Colonic mucosa (tissue), 4 donors: ENCODE results near the gene NPAS3. TPM values are rescaled to one million over a fixed set of nuclear protein-coding genes. Genes with fewer than 3 reads are reported as not detected.

Experiments used
- DNase-seq: peaks from one replicate; pipeline ENCODE4 v3.0.0-alpha.2; 2020
- H3K27ac ChIP-seq: fragments of 200-600 bp; one replicate; pipeline ENCODE4 v1.8.0; 2021
- H3K27me3 ChIP-seq: fragments of 200-600 bp; one replicate; pipeline ENCODE4 v1.8.0; 2021
- H3K36me3 ChIP-seq: fragments of 200-600 bp; one replicate; pipeline ENCODE4 v1.8.0; 2021
- H3K4me1 ChIP-seq: fragments of 200-600 bp; one replicate; pipeline ENCODE4 v1.8.0; 2021; ENCODE audit warnings: mild to moderate bottlenecking
- H3K4me3 ChIP-seq: fragments of 200-600 bp; one replicate; pipeline ENCODE4 v1.8.0; 2021
- H3K9ac ChIP-seq, 2 donors: one replicate each; pipeline ENCODE4 v1.7.0; 2013; ENCODE audit warnings: control low read depth in 2 of 2, low read depth in 2 of 2, low read length in 2 of 2
- H3K9me3 ChIP-seq: fragments of 200-600 bp; one replicate; pipeline ENCODE4 v1.8.0; 2021
- CTCF ChIP-seq: fragments of 200-600 bp; IDR thresholded peaks from one replicate; pipeline ENCODE4 v1.8.0; 2022; ENCODE audit warnings: antibody characterized with exemption, mild to moderate bottlenecking
- intact Hi-C: fragments of 100-400 bp; cut with DNase I; formaldehyde crosslinking; loops from one replicate; pipeline ENCODE4 v1.14.1; 2022
- total RNA-seq, 2 donors: library from RNA; stranded (reverse); fragmentation: NEBNext Ultra II Directional in 1 of 2; extraction: Animal tissue kit (Norgen Biotek cat#: 25700) in 1 of 2; gene quantifications; one replicate each; pipeline ENCODE4 v1.2.1, GENCODE V29; 2021
- donor health status: healthy.
- donor health status: DM: no; HTN: no; CAD: no.
- donor health status: DM: no; HTN: no; CAD: no.

NPAS3 gene
- total RNA-seq, 2 donors from 2014 or later = 0.79 to 1.6 TPM

- no peak overlapping the region for H3K4me3 ChIP-seq
- DNase-seq = no peak
- H3K27ac ChIP-seq = no peak overlapping the region
- no peaks in the 10 kb centered on the region for H3K4me1 ChIP-seq
- H3K9me3 ChIP-seq = no peaks in the 10 kb centered on the region
- TF ChIP-seq CTCF = no peak
- intact Hi-C loops = no loop called here
- H3K27me3 ChIP-seq = no peaks in the 10 kb centered on the region
- no peak overlapping the region for H3K9ac ChIP-seq
- no peaks in the 10 kb centered on the region for H3K36me3 ChIP-seq
Measured at GRCh38 chr14:33332497-33332896, 393.8 kb downstream of the NPAS3 start.

GRCh38 chr14:33335366-33335765 is 396.7 kb downstream of the NPAS3 start:
- TF ChIP-seq CTCF = no peak
- H3K36me3 ChIP-seq = no peaks in the 10 kb centered on the region
- no peaks in the 10 kb centered on the region for H3K27me3 ChIP-seq
- DNase-seq = no peak
- intact Hi-C loops = no loop called here
- no peak overlapping the region for H3K9ac ChIP-seq
- H3K27ac ChIP-seq = no peak overlapping the region
- no peaks in the 10 kb centered on the region for H3K9me3 ChIP-seq
- H3K4me1 ChIP-seq = no peaks in the 10 kb centered on the region
- H3K4me3 ChIP-seq = no peak overlapping the region

- Histone ChIP-seq H3K27me3 (no peaks in the 10 kb centered on the region), H3K36me3 (no peaks in the 10 kb centered on the region), H3K4me1 (no peaks in the 10 kb centered on the region), H3K27ac (no peak overlapping the region), H3K4me3 (no peak overlapping the region), H3K9ac (no peak overlapping the region), H3K9me3 (no peaks in the 10 kb centered on the region)
- intact Hi-C loops = no loop called here
- DNase-seq = no peak
- TF ChIP-seq CTCF = no peak
Measured at GRCh38 chr14:33342299-33342974, 403.8 kb downstream of the NPAS3 start.

GRCh38 chr14:33343016-33343415 is 404.3 kb downstream of the NPAS3 start:
- no peak for TF ChIP-seq CTCF
- Histone ChIP-seq H3K27ac (no peak overlapping the region), H3K9ac (no peak overlapping the region), H3K36me3 (no peaks in the 10 kb centered on the region), H3K4me3 (no peak overlapping the region), H3K27me3 (no peaks in the 10 kb centered on the region), H3K4me1 (no peaks in the 10 kb centered on the region), H3K9me3 (no peaks in the 10 kb centered on the region)
- intact Hi-C loops = no loop called here
- DNase-seq = no peak

- no peaks in the 10 kb centered on the region for H3K27me3 ChIP-seq
- no peaks in the 10 kb centered on the region for H3K36me3 ChIP-seq
- H3K27ac ChIP-seq = no peak overlapping the region
- no peaks in the 10 kb centered on the region for H3K9me3 ChIP-seq
- H3K9ac ChIP-seq = no peak overlapping the region
- DNase-seq = no peak
- no peaks in the 10 kb centered on the region for H3K4me1 ChIP-seq
- intact Hi-C loops = no loop called here
- no peak overlapping the region for H3K4me3 ChIP-seq
- no peak for TF ChIP-seq CTCF
Measured at GRCh38 chr14:33347796-33348195, 409.1 kb downstream of the NPAS3 start.
